Mucosa of rectum (tissue), 2 donors: Measurements from ENCODE around the gene FMNL3.
A peak's percentile ranks its signal among the peaks of the same experiment; 100 is the strongest.

Experiments
- H3K27ac ChIP-seq, 2 donors: one replicate each; pipeline ENCODE4 v1.7.0; 2013; ENCODE audit warnings: inconsistent platforms in 2 of 2, low read depth in 2 of 2, low read length in 2 of 2
- H3K27me3 ChIP-seq, 2 donors: one replicate each; pipeline ENCODE4 v1.7.0; 2013; ENCODE audit warnings: low read length in 2 of 2; ENCODE audit not compliant: control insufficient read depth in 2 of 2, insufficient read depth in 2 of 2
- H3K36me3 ChIP-seq, 2 donors: one replicate each; pipeline ENCODE4 v1.7.0; 2013; ENCODE audit warnings: low read length in 2 of 2; ENCODE audit not compliant: control insufficient read depth in 2 of 2, insufficient read depth in 2 of 2
- H3K4me1 ChIP-seq, 2 donors: one replicate each; pipeline ENCODE4 v1.7.0; 2013; ENCODE audit warnings: low read length in 2 of 2, mild to moderate bottlenecking in 1 of 2; ENCODE audit not compliant: control insufficient read depth in 2 of 2, insufficient read depth in 2 of 2
- H3K4me3 ChIP-seq, 2 donors: one replicate each; pipeline ENCODE4 v1.7.0; 2013; ENCODE audit warnings: low read length in 2 of 2
- H3K9ac ChIP-seq, 2 donors: one replicate each; pipeline ENCODE4 v1.7.0; 2013; ENCODE audit warnings: low read length in 2 of 2, low read depth in 1 of 2, mild to moderate bottlenecking in 1 of 2
- H3K9me3 ChIP-seq, 2 donors: one replicate each; pipeline ENCODE4 v1.7.0; 2013; ENCODE audit warnings: low read length in 2 of 2; ENCODE audit not compliant: control insufficient read depth in 2 of 2
- donor health status: healthy.
- donor health status: Normal muscosa, but diverticular disease.

The FMNL3 gene

DNA sequence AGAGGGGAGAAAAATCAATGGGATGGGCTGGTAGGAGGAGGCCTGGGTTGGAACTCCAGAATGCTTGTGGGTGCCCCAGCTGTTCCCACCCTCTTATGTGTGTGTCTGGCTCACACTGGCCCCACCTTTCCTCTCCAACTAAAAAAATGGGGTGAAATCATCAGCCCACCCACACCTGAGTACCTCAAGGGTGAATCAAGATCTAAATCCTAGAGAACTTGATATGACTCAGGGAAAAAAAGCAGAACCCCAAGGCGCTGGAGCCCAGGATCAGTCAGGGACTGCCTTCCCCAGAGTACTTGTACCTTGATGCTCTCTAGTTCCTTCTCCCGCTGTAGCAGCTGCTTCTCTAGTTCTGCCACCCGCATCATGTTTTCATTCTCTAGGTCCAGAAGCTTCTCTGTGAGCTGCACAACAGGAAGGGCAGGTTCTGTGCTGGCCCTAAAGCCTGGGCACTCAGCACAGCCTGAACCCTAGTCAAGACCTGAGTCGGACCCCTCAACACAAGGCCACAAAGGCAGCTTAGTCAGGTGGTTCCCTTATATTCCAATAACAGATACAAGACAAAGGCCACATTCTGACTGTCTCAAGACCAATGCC lies 54.2 kb downstream of the FMNL3 start:
- Histone ChIP-seq H3K36me3 (peaks cover 2 to 24% of the 10 kb centered on the region in 2 donors), H3K27me3 (no peaks in the 10 kb centered on the region), H3K4me3 (no peak overlapping the region), H3K9ac (no peak overlapping the region), H3K9me3 (no peaks in the 10 kb centered on the region), H3K27ac (no peak overlapping the region), H3K4me1 (peaks cover 2 to 3% of the 10 kb centered on the region in 2 donors)

DNA sequence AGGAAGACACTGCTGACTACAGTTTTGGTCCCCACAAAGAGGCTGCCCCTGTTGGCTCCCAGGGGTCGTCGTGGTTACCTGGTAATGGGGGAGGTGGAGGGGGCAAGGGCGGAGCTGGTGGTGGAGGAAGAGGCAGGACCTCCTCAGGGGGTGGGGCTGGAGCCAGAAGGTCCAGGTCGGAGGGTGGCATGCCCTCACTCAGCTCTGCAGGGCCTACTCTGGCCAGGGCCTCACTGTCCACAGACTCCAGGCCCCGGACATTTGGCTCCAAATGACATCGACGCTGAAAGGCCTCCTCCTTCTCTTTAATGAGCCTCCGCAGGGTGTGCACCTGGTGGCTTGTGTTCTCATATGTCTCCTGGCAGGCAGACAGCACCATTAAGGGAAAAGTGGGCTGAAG lies 55.4 kb downstream of the FMNL3 start:
- no peak overlapping the region for H3K27ac ChIP-seq
- peaks cover 2 to 3% of the 10 kb centered on the region in 2 donors for H3K4me1 ChIP-seq
- H3K9me3 ChIP-seq = no peaks in the 10 kb centered on the region
- no peak overlapping the region for H3K9ac ChIP-seq
- peaks cover 2 to 25% of the 10 kb centered on the region in 2 donors for H3K36me3 ChIP-seq
- H3K4me3 ChIP-seq = no peak overlapping the region
- no peaks in the 10 kb centered on the region for H3K27me3 ChIP-seq

- H3K4me3 ChIP-seq = no peak overlapping the region
- no peak overlapping the region for H3K27ac ChIP-seq
- peaks cover 3 to 5% of the 10 kb centered on the region in 2 donors for H3K4me1 ChIP-seq
- H3K36me3 ChIP-seq = peaks cover 5 to 27% of the 10 kb centered on the region in 2 donors
- no peaks in the 10 kb centered on the region for H3K9me3 ChIP-seq
- H3K9ac ChIP-seq = no peak overlapping the region
- H3K27me3 ChIP-seq = no peaks in the 10 kb centered on the region
Measured at GRCh38 chr12:49649892-49650291, 57.3 kb downstream of the FMNL3 start.

DNA sequence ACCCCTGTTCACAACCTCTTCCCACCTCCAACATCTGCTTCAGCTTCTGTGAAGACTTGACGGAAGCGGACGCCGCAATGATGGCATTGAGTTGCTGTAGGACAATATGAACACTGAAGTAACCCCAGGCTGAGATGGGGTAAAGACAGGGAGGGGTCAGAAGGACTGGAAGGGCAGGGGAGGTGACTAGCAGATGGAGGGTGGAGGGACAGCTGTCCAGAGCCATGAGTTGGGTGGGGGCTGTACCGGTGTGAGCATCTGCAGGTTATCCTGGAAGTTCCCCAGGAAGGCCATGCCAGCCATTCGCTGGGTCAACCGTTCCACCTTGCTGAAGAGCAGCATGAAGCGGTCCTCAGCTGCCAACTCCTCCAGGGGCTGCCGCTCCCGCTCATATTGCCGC lies 57.8 kb downstream of the FMNL3 start:
- Histone ChIP-seq H3K9ac (no peak overlapping the region), H3K27me3 (no peaks in the 10 kb centered on the region), H3K4me3 (no peak overlapping the region), H3K27ac (no peak overlapping the region), H3K4me1 (peaks cover 3 to 10% of the 10 kb centered on the region in 2 donors), H3K9me3 (no peaks in the 10 kb centered on the region), H3K36me3 (peaks cover 5 to 27% of the 10 kb centered on the region in 2 donors)

- Histone ChIP-seq H3K9ac (no peak overlapping the region), H3K4me3 (no peak overlapping the region), H3K4me1 (peaks cover 3 to 11% of the 10 kb centered on the region in 2 donors), H3K27ac (peak overlapping the region in 1 of 2 donors; percentile 16), H3K9me3 (no peaks in the 10 kb centered on the region), H3K36me3 (peaks cover 3 to 24% of the 10 kb centered on the region in 2 donors), H3K27me3 (no peaks in the 10 kb centered on the region)
Measured at GRCh38 chr12:49648712-49649003, 58.5 kb downstream of the FMNL3 start.

DNA sequence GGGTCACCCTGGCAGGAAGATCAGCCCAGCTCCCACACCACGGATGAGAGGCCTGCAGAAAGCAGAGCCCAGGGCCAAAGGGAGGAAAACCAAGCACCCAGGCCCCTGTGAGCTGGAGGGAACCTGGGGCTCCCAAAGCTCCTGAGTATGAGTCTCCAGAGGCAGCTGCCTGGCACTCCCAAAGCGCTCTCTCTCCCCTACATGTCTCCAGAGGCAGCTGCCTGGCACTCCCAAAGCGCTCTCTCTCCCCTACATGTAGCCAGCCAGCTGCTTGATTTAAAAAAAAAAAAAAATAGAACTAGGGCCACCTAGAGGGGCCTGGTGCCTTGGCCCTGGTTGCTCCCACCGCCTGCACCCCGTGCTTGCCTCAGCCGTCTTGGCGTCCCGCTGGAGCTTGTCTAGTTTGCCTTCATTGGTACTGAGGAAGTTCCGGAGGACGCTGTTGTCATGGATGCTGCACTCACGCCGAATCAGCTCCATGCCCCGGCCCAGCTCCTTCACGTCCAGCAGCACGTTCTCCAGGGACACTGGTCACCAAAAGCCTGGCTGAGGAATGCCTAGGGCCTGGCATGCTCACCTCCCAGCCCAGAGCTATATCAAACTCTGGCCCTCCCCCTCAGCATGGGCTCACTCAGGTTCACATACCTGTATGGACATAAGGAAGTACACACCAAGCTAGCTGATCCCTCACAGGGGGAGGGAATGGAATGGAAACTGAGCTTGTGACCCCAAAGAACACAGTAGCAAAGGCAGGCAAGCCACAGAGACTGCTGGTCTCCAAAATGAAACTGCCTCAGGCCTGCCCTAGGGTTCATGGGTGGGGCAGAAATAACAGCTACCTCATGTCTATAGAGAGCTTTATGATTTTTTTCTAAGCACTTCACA lies 59.1 kb downstream of the FMNL3 start:
- no peak overlapping the region for H3K4me3 ChIP-seq
- H3K9me3 ChIP-seq = no peaks in the 10 kb centered on the region
- H3K27me3 ChIP-seq = no peaks in the 10 kb centered on the region
- H3K9ac ChIP-seq = no peak overlapping the region
- H3K36me3 ChIP-seq = peaks cover 2 to 20% of the 10 kb centered on the region in 2 donors
- H3K27ac ChIP-seq = peak overlapping the region in 1 of 2 donors; percentile 16
- H3K4me1 ChIP-seq = peaks cover 3 to 11% of the 10 kb centered on the region in 2 donors

DNA sequence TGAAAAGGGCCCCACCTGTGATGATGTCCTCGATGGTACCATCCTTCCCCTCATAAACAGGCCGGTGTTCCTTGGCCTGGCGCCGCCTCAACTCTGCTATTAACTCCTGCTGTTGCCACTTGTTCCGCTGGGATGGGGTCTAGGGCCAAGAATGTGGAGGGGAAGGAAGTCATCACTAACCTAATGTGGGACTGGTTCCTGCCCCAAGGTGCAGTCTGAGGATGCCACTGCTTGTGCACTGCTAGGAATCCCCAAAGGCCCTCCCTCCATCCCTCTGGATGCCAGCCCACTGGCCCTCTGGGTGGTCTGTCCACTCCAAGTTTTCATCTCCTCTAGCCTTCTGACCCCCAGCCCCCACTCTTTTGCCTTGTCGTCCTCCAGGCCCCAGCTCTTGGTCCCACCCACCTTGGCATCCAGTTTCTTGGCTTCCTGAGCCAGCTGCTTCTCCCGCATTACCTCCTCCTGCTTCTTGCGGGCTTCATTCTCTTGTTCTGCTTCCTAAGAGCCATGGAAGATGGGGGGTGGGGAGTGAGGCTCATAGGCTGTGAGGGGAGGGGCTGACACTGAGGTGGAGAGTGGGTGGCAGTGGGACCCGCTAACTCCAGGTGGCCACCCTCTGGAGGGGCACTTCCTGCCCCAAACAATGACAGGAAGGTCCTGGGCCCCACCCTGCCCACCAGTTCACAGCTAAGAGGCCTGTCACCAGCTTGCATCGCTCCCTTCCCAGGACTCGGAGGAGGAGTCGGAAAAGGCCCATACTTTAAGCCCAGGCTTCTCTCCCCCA lies 60.1 kb downstream of the FMNL3 start:
- no peaks in the 10 kb centered on the region for H3K9me3 ChIP-seq
- H3K4me3 ChIP-seq = no peak overlapping the region
- peaks cover 3 to 11% of the 10 kb centered on the region in 2 donors for H3K4me1 ChIP-seq
- H3K9ac ChIP-seq = no peak overlapping the region
- peaks cover 2 to 27% of the 10 kb centered on the region in 2 donors for H3K36me3 ChIP-seq
- no peaks in the 10 kb centered on the region for H3K27me3 ChIP-seq
- H3K27ac ChIP-seq = no peak overlapping the region

GRCh38 chr12:49646331-49646830 lies 60.8 kb downstream of the FMNL3 start:
- peaks cover 2 to 28% of the 10 kb centered on the region in 2 donors for H3K36me3 ChIP-seq
- peaks cover 3 to 11% of the 10 kb centered on the region in 2 donors for H3K4me1 ChIP-seq
- no peaks in the 10 kb centered on the region for H3K27me3 ChIP-seq
- no peak overlapping the region for H3K27ac ChIP-seq
- H3K4me3 ChIP-seq = no peak overlapping the region
- no peaks in the 10 kb centered on the region for H3K9me3 ChIP-seq
- H3K9ac ChIP-seq = no peak overlapping the region

DNA sequence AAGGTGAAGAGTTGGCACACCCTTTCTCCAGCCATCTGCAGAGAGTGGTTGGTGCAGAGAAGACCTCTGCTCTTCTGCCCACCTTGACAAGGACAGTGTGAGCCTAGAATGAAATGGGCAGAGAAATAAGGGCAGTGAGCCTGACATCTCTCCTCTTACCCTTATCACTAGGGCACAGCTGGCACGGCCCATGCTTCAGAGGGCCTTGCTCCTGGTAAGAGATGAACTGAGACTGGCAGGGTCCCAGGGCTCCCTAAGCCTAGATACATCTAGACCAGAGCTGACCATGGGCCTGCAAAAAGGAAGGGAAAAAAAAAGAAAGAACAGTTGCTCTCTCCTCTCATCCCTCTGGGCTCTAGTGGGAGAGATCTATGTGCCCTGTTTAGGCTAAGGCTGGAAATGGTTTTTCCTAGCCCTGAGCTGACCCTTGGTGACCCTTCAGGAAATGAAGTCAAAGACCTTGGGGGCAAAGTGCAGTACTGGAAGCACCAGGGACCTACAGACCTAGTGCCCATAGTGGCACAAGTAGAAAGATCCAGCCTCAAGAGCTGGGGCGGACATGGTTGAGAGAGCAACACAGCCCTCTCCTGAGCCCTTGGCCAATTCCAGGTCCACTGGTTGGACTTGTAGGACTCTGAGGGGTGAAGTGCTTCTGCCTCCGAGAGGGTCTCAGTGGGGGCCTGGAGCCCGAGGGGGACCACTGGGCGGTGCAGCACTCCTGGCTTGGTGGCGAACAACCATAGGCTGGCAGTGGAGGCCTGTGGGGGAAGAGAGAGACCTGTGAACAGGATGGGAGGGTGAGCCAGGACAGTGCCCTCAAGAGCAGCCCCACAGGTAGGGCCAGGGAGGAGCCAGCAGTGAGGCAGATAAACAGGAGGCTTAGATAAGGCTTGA lies 61.8 kb downstream of the FMNL3 start:
- no peaks in the 10 kb centered on the region for H3K9me3 ChIP-seq
- H3K27me3 ChIP-seq = no peaks in the 10 kb centered on the region
- no peak overlapping the region for H3K4me3 ChIP-seq
- H3K9ac ChIP-seq = no peak overlapping the region
- H3K36me3 ChIP-seq = peaks cover 2 to 29% of the 10 kb centered on the region in 2 donors
- H3K27ac ChIP-seq = no peak overlapping the region
- H3K4me1 ChIP-seq = peaks cover 3 to 11% of the 10 kb centered on the region in 2 donors
